Endodermal cell (in vitro differentiated cells): ENCODE measurements around the gene TMEM119. TPM values are rescaled to one million over a fixed set of nuclear protein-coding genes. Genes with fewer than 3 reads are reported as not detected.

Source experiments
- DNase-seq: peaks from one replicate; pipeline ENCODE4 v3.0.0-alpha.2; 2017
- H3K27ac ChIP-seq: 2 replicates; pipeline ENCODE4 v1.5.1; 2013; ENCODE audit warnings: mild to moderate bottlenecking, low read depth, low read length, moderate library complexity
- H3K27me3 ChIP-seq: 2 replicates; pipeline ENCODE4 v1.6.1; 2013; ENCODE audit warnings: mild to moderate bottlenecking, low read length, moderate library complexity; ENCODE audit not compliant: insufficient read depth, control insufficient read depth, poor library complexity, severe bottlenecking
- H3K36me3 ChIP-seq: 2 replicates; pipeline ENCODE4 v1.7.0; 2013; ENCODE audit warnings: mild to moderate bottlenecking, low read length, moderate library complexity; ENCODE audit not compliant: control insufficient read depth, insufficient read depth
- H3K4me1 ChIP-seq: one replicate; pipeline ENCODE4 v1.7.0; 2013; ENCODE audit warnings: low read length; ENCODE audit not compliant: control insufficient read depth, insufficient read depth
- H3K4me3 ChIP-seq: 2 replicates; pipeline ENCODE4 v1.5.1; 2013; ENCODE audit warnings: mild to moderate bottlenecking, low read length, moderate library complexity
- H3K9ac ChIP-seq: 2 replicates; pipeline ENCODE4 v1.6.1; 2013; ENCODE audit warnings: mild to moderate bottlenecking, low read length, moderate library complexity; ENCODE audit not compliant: poor library complexity, severe bottlenecking; ENCODE audit errors: extremely low read depth
- H3K9me3 ChIP-seq: 2 replicates; pipeline ENCODE4 v1.6.1; 2013; ENCODE audit warnings: mild to moderate bottlenecking, low read length, moderate library complexity; ENCODE audit not compliant: control insufficient read depth
- H3K27ac Mint-ChIP-seq: 2 replicates; pipeline ENCODE4 v1.8.0; 2020; ENCODE audit warnings: mixed read lengths
- H3K27me3 Mint-ChIP-seq: 2 replicates; pipeline ENCODE4 v1.8.0; 2021; ENCODE audit warnings: mild to moderate bottlenecking, mixed read lengths; ENCODE audit not compliant: insufficient read depth
- H3K36me3 Mint-ChIP-seq: 2 replicates; pipeline ENCODE4 v1.8.0; 2020; ENCODE audit warnings: low read depth, mixed read lengths
- H3K4me1 Mint-ChIP-seq: 2 replicates; pipeline ENCODE4 v1.8.0; 2020; ENCODE audit warnings: mixed read lengths
- H3K4me3 Mint-ChIP-seq: 2 replicates; pipeline ENCODE4 v1.8.0; 2020; ENCODE audit warnings: mild to moderate bottlenecking, moderate library complexity, mixed read lengths
- H3K9me3 Mint-ChIP-seq: 2 replicates; pipeline ENCODE4 v1.8.0; 2020; ENCODE audit warnings: mild to moderate bottlenecking, mixed read lengths
- CTCF ChIP-seq: fragments of 200-600 bp; sonication (generic); conservative IDR thresholded peaks from 2 replicates; pipeline ENCODE4 v1.5.0; 2021; ENCODE audit warnings: antibody characterized with exemption, mild to moderate bottlenecking
- WGBS, 2 experiments: methylation state at CpG; one replicate each; pipeline versions ENCODE4 v1.1.5 to v1.1.7; 2013; ENCODE audit warnings: missing lambda C conversion rate in 2 of 2, mixed read lengths in 1 of 2; ENCODE audit not compliant: insufficient coverage in 1 of 2, insufficient read length in 1 of 2; 5-methylcytosine and 5-hydroxymethylcytosine counted together
- total RNA-seq, 2 donors: library from RNA; stranded (reverse); fragmentation: NEBNext Ultra II Directional in 1 of 2; extraction: Animal tissue kit (Norgen Biotek cat#: 25700) in 1 of 2; gene quantifications; 2 replicates in 1 of 2; 3 replicates in 1 of 2; pipeline ENCODE4 v1.2.1, GENCODE V29; 2021

TMEM119 gene
- total RNA-seq, 2 donors from 2014 or later = 0.11 to 0.15 TPM

- Mint-ChIP-seq H3K36me3 (no peaks in the 10 kb centered on the region), H3K27me3 (no peaks in the 10 kb centered on the region), H3K4me3 (no peak overlapping the region), H3K27ac (no peak overlapping the region), H3K4me1 (no peaks in the 10 kb centered on the region), H3K9me3 (no peaks in the 10 kb centered on the region)
- no peak for TF ChIP-seq CTCF
- Histone ChIP-seq H3K36me3 (no peaks in the 10 kb centered on the region), H3K4me3 (no peak overlapping the region), H3K9ac (no peak overlapping the region), H3K4me1 (no peaks in the 10 kb centered on the region), H3K27me3 (no peaks in the 10 kb centered on the region), H3K9me3 (no peaks in the 10 kb centered on the region), H3K27ac (no peak overlapping the region)
- no peak for DNase-seq
- WGBS, 2 experiments = 90 to 100% methylated on average over 1 to 4 of the region's 4 CpGs
Measured at GRCh38 chr12:108605690-108606406, 8.0 kb upstream of the TMEM119 start.

DNA sequence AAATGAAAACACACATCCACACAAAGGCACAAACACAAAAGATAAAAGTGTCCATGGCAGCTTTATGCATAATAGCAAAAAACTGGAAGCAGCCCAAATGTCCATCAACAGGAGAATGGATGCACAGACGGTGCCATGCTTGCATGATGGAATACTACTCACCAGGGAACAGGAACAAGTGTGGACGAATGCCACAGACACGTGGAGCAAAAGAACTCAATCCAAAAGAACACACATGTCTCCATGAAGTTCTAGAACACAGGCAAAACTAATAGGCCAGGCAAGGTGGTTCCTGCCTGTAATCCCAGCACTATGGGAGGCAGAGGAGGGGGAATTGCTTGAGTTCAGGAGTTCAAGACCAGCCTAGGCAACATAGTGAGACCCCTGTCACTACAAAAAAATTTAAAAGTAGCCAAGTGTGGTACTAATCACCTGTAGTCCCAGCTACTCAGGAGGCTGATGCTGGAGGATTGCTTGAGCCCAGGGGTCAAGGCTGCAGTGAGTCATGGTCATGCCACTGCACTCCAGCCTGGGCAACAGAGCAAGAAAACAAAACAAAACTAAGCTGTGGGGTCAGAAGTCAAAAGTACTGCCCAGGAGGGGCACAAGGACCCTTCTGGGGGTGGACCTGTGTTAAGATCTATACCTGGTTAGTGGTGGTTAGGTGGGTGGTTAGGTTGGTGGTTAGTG, 7.3 kb upstream of the TMEM119 start:
- Histone ChIP-seq H3K9ac (no peak overlapping the region), H3K27me3 (no peaks in the 10 kb centered on the region), H3K4me1 (no peaks in the 10 kb centered on the region), H3K36me3 (no peaks in the 10 kb centered on the region), H3K9me3 (no peaks in the 10 kb centered on the region), H3K4me3 (no peak overlapping the region), H3K27ac (no peak overlapping the region)
- H3K27ac Mint-ChIP-seq = peak overlapping the region; percentile 70
- H3K36me3 Mint-ChIP-seq = no peaks in the 10 kb centered on the region
- TF ChIP-seq CTCF = no peak
- no peaks in the 10 kb centered on the region for H3K9me3 Mint-ChIP-seq
- no peaks in the 10 kb centered on the region for H3K4me1 Mint-ChIP-seq
- no peaks in the 10 kb centered on the region for H3K27me3 Mint-ChIP-seq
- WGBS, 2 experiments = 91 to 100% methylated on average over 2 to 3 of the region's 3 CpGs
- no peak overlapping the region for H3K4me3 Mint-ChIP-seq
- DNase-seq = no peak

DNA sequence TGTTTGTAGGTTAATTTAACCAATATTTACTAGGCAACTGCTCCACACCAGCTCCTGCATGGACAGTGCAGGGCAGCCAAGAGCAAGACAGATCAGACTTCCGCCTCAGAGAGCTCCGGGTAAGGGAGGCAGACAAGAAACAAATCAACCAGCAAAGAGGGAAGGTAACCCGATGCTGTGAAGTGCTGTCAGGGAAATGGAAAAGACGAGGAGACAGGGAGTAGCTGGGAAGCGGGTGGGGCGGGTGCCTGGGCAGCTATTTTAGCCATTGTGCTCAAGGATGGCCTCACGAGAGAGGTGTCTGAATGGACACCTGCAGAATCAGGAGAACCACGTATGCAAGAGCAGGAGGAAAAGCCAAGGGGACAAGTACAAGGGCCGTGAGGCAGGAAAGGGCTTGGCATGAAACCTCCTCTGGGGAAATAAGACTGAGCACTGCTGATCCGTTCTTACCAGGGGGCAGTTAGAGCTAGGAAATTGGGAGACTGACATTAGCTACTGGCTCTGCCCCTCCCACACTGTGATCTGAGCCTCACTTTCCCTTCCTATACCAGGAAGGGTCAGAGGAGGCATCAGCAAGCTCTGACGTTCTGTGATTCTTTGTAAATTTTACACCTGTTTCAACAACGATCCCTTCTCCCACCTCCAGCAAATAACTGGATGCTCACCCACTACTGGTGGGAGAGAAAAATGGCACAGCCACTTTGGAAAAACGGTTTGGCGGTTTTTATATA, 6.5 kb upstream of the TMEM119 start:
- no peak overlapping the region for H3K27ac ChIP-seq
- no peaks in the 10 kb centered on the region for H3K4me1 ChIP-seq
- H3K36me3 ChIP-seq = no peaks in the 10 kb centered on the region
- Mint-ChIP-seq H3K27me3 (no peaks in the 10 kb centered on the region), H3K27ac (peak overlapping the region; percentile 6), H3K4me1 (no peaks in the 10 kb centered on the region), H3K9me3 (no peaks in the 10 kb centered on the region), H3K4me3 (no peak overlapping the region), H3K36me3 (no peaks in the 10 kb centered on the region)
- TF ChIP-seq CTCF = no peak
- no peaks in the 10 kb centered on the region for H3K27me3 ChIP-seq
- no peak overlapping the region for H3K4me3 ChIP-seq
- DNase-seq = no peak
- no peak overlapping the region for H3K9ac ChIP-seq
- no peaks in the 10 kb centered on the region for H3K9me3 ChIP-seq
- 63 to 73% methylated on average over 12 to 14 of the region's 14 CpGs for WGBS, 2 experiments
